ENCODE measurements around the gene TMPRSS3. TPM values are rescaled to one million over a fixed set of nuclear protein-coding genes. Genes with fewer than 3 reads are reported as not detected.

Gene TMPRSS3
- total RNA-seq, 1 experiment from 2014 or later = 2.0 TPM

DNA sequence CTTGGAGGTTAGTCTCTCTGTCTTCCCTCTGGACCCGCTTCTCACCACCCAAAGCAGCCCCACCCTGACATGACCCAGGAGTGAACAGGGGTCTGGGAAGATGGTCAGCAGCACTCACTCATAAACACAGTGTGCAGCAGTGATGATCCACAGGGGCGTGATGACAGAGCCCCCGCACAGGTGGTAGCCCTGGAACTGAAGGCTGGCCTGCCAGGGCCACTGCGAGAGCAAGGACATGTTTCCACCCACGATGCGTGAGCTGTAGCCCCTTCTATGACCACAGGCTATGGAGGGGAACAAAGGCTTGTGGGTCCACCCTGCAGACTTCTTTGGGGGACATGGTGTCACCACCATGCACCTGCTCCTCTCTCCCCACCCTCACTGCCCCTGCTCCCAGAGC, 12.9 kb downstream of the TMPRSS3 start:
- DNase-seq (ENCODE audit: unreplicated experiment) = no peak

DNA sequence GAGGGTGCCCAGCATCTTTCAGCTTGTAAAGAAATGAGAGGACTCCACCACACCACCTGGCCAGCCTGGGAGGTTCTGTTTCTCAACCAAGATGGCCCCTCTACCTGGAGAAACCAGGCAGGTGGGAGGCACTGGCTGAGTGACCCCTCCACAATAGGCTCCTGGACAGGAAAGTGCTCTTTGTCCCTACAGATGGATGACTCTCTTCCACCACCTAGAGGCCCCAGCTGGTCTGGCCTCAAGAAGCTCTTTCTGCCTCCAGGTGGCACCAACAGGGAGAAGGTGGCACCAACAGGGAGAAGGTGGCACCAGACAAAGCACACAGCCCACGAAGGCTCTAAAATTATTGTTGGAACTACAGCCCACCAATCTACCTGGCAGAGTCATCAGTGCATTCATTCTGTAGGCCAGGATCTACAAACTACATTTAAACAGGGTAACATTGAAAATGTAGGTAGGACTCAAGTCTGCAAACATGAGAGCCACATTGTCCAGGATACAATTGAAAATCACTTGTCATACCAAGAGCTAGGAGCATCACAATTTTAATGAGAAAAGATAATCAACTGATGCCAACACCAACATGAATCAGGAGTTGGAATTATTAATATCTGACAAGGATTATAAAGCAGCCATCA, 14.4 kb downstream of the TMPRSS3 start:
- TF ChIP-seq, protein P1, sequence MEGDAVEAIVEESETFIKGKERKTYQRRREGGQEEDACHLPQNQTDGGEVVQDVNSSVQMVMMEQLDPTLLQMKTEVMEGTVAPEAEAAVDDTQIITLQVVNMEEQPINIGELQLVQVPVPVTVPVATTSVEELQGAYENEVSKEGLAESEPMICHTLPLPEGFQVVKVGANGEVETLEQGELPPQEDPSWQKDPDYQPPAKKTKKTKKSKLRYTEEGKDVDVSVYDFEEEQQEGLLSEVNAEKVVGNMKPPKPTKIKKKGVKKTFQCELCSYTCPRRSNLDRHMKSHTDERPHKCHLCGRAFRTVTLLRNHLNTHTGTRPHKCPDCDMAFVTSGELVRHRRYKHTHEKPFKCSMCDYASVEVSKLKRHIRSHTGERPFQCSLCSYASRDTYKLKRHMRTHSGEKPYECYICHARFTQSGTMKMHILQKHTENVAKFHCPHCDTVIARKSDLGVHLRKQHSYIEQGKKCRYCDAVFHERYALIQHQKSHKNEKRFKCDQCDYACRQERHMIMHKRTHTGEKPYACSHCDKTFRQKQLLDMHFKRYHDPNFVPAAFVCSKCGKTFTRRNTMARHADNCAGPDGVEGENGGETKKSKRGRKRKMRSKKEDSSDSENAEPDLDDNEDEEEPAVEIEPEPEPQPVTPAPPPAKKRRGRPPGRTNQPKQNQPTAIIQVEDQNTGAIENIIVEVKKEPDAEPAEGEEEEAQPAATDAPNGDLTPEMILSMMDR (IDR thresholded peaks at IDR 0.05; ENCODE audit: unreplicated experiment) = peak; percentile 43
- Mint-ChIP-seq H3K36me3 (ENCODE audit: insufficient read depth, unreplicated experiment) (no peaks in the 10 kb centered on the region), H3K4me1 (ENCODE audit: insufficient read depth, unreplicated experiment) (peaks cover 6% of the 10 kb centered on the region), H3K27me3 (ENCODE audit: insufficient read depth, unreplicated experiment) (peaks cover 17% of the 10 kb centered on the region), H3K27ac (ENCODE audit: low read depth, unreplicated experiment) (no peak overlapping the region), H3K4me3 (ENCODE audit: unreplicated experiment) (no peak overlapping the region), H3K9me3 (ENCODE audit: unreplicated experiment) (no peaks in the 10 kb centered on the region)
- BruUV-seq (replicated peaks) = no TSS peak
- CTCF ChIA-PET = interaction anchor here (0.5 to 1.9 kb wide), 11 partner anchors 18 to 426 kb away, joined by 3 to 5 read pairs (median 3); partner anchors contain the start of gene TFF2
- POLR2A ChIA-PET = no interaction called here
- peak; percentile 45 for DNase-seq (ENCODE audit: unreplicated experiment)
- intact Hi-C loops (cut with micrococcal nuclease) = loop anchor here (1.0 kb wide), 1 partner anchor 236 kb away; no protein-coding TSS in a partner anchor

More for the DNA sequence above, 12.9 kb downstream of the TMPRSS3 start:
- no peaks in the 10 kb centered on the region for H3K36me3 Mint-ChIP-seq (ENCODE audit: insufficient read depth, unreplicated experiment)
- no peak overlapping the region for H3K27ac Mint-ChIP-seq (ENCODE audit: low read depth, unreplicated experiment)
- H3K27me3 Mint-ChIP-seq (ENCODE audit: insufficient read depth, unreplicated experiment) = peaks cover 2% of the 10 kb centered on the region
- H3K4me1 Mint-ChIP-seq (ENCODE audit: insufficient read depth, unreplicated experiment) = peaks cover 6% of the 10 kb centered on the region
- BruUV-seq (replicated peaks) = no TSS peak
- H3K9me3 Mint-ChIP-seq (ENCODE audit: unreplicated experiment) = no peaks in the 10 kb centered on the region
- TF ChIP-seq, protein P1 (IDR thresholded peaks at IDR 0.05; ENCODE audit: unreplicated experiment) = no peak
- no peak overlapping the region for H3K4me3 Mint-ChIP-seq (ENCODE audit: unreplicated experiment)
- POLR2A ChIA-PET = no interaction called here
- intact Hi-C loops (cut with micrococcal nuclease) = no loop called here
- CTCF ChIA-PET = interaction anchor here (0.9 kb wide), 1 partner anchor 44 kb away, joined by 3 read pairs; no protein-coding TSS in a partner anchor

DNA sequence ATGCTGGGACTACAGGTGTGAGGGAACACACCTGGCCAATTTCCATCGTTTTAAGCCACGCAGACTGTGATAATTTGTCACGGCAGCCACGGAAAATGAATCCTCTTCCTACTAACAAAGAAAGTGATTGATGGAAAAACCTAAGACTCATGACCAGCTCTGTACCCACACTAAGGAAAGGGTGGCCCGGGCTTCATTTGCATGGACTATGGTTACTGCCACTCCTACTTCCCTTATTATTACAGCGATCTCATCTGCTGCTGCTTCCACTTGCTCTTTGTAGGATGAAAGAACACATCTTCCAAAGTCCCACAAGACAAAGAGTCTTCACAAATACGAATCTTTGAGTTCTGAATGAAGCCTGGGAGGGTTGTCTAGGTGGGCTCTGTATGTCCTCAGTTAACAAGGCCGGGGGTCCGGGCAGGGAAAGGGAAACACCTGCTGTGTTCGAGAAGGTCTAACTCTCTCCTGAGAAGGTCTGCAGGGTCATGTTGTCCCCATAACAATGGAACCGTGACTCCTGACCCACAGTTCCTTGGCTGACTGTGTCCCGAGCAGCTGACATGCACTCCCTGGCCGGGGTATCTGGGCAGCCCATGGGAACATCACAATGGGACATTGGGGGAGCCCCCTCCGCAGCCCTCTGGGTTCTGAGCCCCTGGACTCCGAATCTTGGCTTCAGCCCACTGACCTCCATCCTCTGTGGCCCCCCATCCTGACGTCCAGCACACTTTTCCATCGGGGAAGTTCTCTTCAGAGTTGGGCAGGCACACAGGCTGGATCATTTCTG, 16.2 kb downstream of the TMPRSS3 start:
- intact Hi-C loops (cut with micrococcal nuclease) = no loop called here
- no TSS peak for BruUV-seq (replicated peaks)
- CTCF ChIA-PET = interaction anchor here (0.7 kb wide), 1 partner anchor 26 kb away, joined by 3 read pairs; no protein-coding TSS in a partner anchor

DNA sequence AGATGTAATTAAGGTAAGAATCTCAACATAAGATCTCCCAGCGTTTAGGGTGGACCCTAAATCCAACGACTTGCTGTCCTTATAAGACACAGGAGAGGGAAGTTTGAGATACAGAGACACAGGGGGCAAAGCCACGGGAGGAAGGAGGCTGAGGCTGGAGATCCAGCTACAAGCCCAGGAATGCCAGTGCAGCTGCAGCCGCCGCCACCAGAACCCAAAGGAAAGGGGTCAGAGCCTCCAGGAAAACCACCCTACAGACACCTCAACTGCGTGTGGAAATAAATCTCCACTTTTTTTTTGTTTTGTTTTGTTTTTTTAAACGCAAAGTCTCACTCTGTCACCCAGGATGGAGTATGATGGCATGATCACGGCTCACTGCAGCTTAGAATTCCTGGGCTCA, 17.4 kb downstream of the TMPRSS3 start:
- Mint-ChIP-seq H3K27me3 (ENCODE audit: insufficient read depth, unreplicated experiment) (peaks cover 19% of the 10 kb centered on the region), H3K27ac (ENCODE audit: low read depth, unreplicated experiment) (no peak overlapping the region), H3K36me3 (ENCODE audit: insufficient read depth, unreplicated experiment) (no peaks in the 10 kb centered on the region), H3K4me1 (ENCODE audit: insufficient read depth, unreplicated experiment) (no peaks in the 10 kb centered on the region), H3K9me3 (ENCODE audit: unreplicated experiment) (no peaks in the 10 kb centered on the region), H3K4me3 (ENCODE audit: unreplicated experiment) (no peak overlapping the region)
- no TSS peak for BruUV-seq (replicated peaks)
- CTCF ChIA-PET = interaction anchor here (0.6 to 0.8 kb wide), 3 partner anchors 205 to 233 kb away, joined by 3 to 4 read pairs (median 3); no protein-coding TSS in a partner anchor
- TF ChIP-seq, protein P1 (IDR thresholded peaks at IDR 0.05; ENCODE audit: unreplicated experiment) = no peak
- POLR2A ChIA-PET = no interaction called here
- DNase-seq (ENCODE audit: unreplicated experiment) = no peak
- intact Hi-C loops (cut with micrococcal nuclease) = no loop called here

More for the DNA sequence above, 16.2 kb downstream of the TMPRSS3 start:
- no peaks in the 10 kb centered on the region for H3K9me3 Mint-ChIP-seq (ENCODE audit: unreplicated experiment)
- POLR2A ChIA-PET = no interaction called here
- no peak overlapping the region for H3K4me3 Mint-ChIP-seq (ENCODE audit: unreplicated experiment)
- no peak for DNase-seq (ENCODE audit: unreplicated experiment)
- H3K36me3 Mint-ChIP-seq (ENCODE audit: insufficient read depth, unreplicated experiment) = no peaks in the 10 kb centered on the region
- no peak overlapping the region for H3K27ac Mint-ChIP-seq (ENCODE audit: low read depth, unreplicated experiment)
- H3K27me3 Mint-ChIP-seq (ENCODE audit: insufficient read depth, unreplicated experiment) = peaks cover 19% of the 10 kb centered on the region
- TF ChIP-seq, protein P1 (IDR thresholded peaks at IDR 0.05; ENCODE audit: unreplicated experiment) = no peak
- H3K4me1 Mint-ChIP-seq (ENCODE audit: insufficient read depth, unreplicated experiment) = no peaks in the 10 kb centered on the region

Data from MCF 10A (cell line).